GM18907 (cell line): ENCODE measurements around the gene STK10.
"Not testable (repeated sequence)": the region's sequence is repeated elsewhere in the genome, so short reads cannot be mapped to it uniquely, and the experiment has no call there.

Source experiments
- ATAC-seq: cut with Tn5 transposase; IDR thresholded peaks from one replicate; pipeline ENCODE4 v1.9.1; 2021; ENCODE audit warnings: mild to moderate bottlenecking, moderate library complexity; ENCODE audit not compliant: unreplicated experiment

The STK10 gene

GRCh38 chr5:172166030-172166826, 21.8 kb downstream of the STK10 start:
- ATAC-seq: no peak

- peak; percentile 68 for ATAC-seq
These were observed 22.6 kb downstream of the STK10 start for GRCh38 chr5:172165465-172165864.

- ATAC-seq: no peak
These were observed 23.2 kb downstream of the STK10 start for GRCh38 chr5:172164769-172165212.

GRCh38 chr5:172163346-172163745, 24.7 kb downstream of the STK10 start:
- no peak for ATAC-seq

GRCh38 chr5:172162987-172163343, 25.1 kb downstream of the STK10 start:
- no peak for ATAC-seq

GRCh38 chr5:172162323-172162986, 25.6 kb downstream of the STK10 start:
- ATAC-seq: no peak

- ATAC-seq: no peak
These were observed 27.5 kb downstream of the STK10 start for GRCh38 chr5:172160506-172160905.

- no peak for ATAC-seq
These were observed 29.0 kb downstream of the STK10 start for GRCh38 chr5:172159016-172159415.

- no peak for ATAC-seq
These were observed 31.5 kb downstream of the STK10 start for GRCh38 chr5:172156541-172156994.

- not testable (repeated sequence) for ATAC-seq
These were observed 32.9 kb downstream of the STK10 start for GRCh38 chr5:172155101-172155500.

- no peak for ATAC-seq
These were observed 34.3 kb downstream of the STK10 start for GRCh38 chr5:172153695-172154094.

- ATAC-seq: no peak
These were observed 36.3 kb downstream of the STK10 start for GRCh38 chr5:172151661-172152210.

GRCh38 chr5:172150514-172151425, 37.3 kb downstream of the STK10 start:
- ATAC-seq: peak; percentile 72

- not testable (repeated sequence) for ATAC-seq
These were observed 38.5 kb downstream of the STK10 start for GRCh38 chr5:172149481-172149880.

- no peak for ATAC-seq
These were observed 39.0 kb downstream of the STK10 start for GRCh38 chr5:172149073-172149472.

- no peak for ATAC-seq
These were observed 39.6 kb downstream of the STK10 start for GRCh38 chr5:172148381-172148780.

- ATAC-seq: no peak
These were observed 40.2 kb downstream of the STK10 start for GRCh38 chr5:172147857-172148256.

- no peak for ATAC-seq
These were observed 41.3 kb downstream of the STK10 start for GRCh38 chr5:172146748-172147092.

- ATAC-seq: no peak
These were observed 41.9 kb downstream of the STK10 start for GRCh38 chr5:172145870-172146747.
